ENCODE measurements around the gene BCAP31.

BCAP31 gene

GRCh38 chrX:153673428-153674218 lies 50.6 kb downstream of the BCAP31 start, which contains the start of gene PNCK:
Gene PNCK (minus strand): TSS chrX:153673813. CDS start chrX:153673076, 737 bp downstream.
- no peak for DNase-seq (ENCODE audit: low spot score)

DNA sequence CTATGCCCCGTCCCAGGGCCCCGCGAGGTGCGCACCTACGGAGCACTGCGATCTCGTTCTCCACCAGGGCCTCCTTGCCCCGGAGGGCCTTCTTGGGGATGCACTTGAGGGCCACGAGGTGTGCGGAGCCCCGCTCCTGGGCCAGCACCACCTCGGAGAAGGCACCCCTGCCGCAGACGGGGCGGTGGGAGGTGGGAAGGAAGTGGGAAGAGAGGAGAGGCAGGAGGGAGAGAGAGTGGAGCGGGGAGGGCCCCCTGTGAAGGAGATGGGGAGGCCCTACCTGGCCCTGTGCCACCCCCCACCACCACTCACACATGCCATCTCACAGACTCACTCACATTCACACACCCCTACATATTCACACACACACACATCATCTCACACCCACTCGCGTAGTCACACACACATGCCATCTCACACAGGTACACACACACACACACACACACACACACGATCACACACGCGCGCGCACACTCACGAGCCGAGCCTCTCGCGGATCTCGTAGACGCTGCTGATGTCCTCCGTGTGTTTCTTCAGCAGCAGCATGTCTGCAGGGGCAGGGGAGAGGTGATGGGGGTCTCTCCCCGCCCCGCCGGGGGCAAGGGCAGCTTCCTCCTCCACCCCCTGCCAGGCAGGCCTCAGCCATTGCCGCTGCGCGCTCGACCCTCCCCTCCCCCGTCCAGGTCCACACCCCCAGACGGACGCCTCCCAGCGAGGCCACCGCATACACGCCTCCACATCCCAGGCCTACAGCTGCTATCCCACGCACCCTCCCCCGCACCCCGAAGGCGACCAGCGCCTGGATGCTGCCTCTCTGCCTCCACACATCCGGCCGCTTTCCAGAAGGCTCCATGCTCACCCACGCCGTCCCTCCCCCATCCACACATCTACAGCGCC lies 51.4 kb downstream of the BCAP31 start:
- no peak for DNase-seq (ENCODE audit: low spot score)

- no peak for DNase-seq (ENCODE audit: low spot score)
Measured at GRCh38 chrX:153671589-153672530, 52.3 kb downstream of the BCAP31 start.

DNA sequence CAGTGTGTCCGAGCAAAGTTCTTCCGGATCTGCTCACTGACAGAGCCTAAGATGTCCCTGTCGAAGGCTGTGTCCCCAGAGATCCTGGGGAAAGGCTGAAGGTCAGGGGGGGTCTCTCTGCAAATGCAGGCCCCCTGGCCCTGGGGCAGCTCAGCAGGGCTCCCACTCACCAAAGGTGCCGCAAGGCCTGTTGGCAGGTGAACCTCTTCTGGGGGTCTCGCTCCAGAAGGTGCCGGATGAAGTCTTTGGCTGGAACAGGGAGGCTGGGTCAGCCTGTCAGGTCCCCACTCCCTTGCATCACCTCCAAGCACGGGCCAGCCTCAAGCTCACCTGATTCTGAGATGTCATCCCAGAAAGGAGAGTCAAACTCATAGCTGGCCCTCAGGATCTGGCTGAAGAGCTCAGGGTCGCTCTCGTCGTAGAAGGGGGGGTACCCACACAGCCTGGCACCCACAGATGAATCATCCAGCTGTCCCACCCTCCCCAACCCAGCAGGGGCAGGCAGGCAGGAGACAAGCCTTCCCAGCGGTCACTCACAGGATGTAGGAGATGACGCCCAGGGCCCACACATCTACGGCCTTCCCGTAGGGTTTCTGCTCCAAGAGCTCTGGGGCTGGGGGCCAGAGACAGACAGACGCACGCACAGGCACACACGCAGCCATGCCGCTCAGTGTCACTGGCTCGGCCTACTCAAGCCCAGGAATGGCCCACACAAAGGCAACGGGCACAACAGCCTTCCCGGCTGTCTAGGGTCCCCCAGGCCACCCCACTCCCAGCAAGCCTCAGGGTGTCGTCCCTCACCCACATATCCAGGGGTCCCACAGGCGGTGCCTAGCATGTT lies 53.2 kb downstream of the BCAP31 start:
- no peak for DNase-seq (ENCODE audit: low spot score)

- no peak for DNase-seq (ENCODE audit: low spot score)
Measured at GRCh38 chrX:153669901-153670731, 54.1 kb downstream of the BCAP31 start.

DNA sequence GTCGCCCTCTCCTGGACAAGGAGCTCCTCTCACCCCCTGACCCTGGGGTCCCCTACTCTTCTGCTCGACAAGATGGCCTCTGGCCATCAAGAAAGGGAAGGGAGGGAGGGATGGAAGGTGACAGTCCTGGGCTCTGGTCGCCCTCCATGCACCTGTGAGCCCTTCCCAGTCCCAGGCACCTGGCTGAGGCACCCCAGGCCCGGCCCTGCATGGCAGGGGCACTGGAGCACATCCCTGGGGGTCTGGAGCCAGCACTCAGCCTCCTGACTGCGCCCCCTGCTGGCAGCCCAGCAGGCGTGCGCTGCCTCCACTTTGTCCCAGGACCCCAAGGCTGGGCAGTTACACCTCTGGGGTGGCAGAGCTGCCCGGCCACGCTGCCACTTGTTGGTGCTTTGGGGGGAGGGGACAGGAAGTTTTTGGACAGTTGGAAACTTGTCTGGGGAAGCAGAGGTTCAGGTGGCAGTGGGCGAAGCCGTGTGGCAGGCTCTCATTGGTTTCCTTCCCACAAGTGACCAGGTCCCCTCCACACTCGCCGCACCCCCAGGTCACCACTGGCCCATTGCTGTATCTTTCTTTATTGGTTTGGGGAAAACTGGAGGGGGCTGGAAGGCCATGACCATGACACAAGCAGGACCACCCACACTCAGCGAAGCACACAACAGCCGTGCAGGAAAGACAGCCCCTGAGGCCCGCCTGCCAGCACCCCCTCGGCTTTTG lies 54.9 kb downstream of the BCAP31 start:
- no peak for DNase-seq (ENCODE audit: low spot score)

GRCh38 chrX:153668423-153669173 lies 55.6 kb downstream of the BCAP31 start:
- no peak for DNase-seq (ENCODE audit: low spot score)

- peak; percentile 85 for DNase-seq (ENCODE audit: low spot score)
Measured at GRCh38 chrX:153667956-153668396, 56.2 kb downstream of the BCAP31 start.

DNA sequence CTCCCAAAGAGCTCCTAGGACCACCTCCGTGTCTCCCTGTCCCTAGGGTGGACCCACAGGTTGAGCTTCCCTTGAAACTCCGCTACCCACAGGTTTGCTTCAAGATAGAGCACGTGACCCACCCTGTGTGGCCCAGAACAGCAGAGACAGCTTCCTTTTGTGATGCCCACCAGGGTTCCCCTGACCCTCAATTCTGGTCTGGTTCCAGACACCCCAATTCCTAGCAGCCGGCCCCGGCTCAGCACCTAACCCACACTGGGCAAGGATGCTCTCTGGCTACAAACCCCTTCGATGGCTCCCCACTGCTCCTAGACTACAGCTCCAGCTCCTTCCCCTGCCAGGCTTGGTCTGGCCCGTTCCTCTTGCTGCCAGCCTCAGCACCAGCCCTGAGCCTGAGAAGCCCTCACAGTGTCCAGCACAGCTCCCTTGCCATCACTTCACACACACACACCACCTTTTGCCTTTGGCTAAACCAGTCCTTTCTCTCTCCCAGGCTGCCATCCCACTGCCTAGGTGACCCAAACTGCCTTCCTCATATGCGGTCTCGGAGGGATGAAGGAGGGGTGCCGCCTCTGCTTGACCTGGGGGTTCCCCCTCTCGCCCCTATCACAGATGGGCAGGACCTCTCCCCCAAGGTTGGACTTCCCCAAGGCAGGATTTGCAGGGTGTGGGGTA lies 56.8 kb downstream of the BCAP31 start:
- no peak for DNase-seq (ENCODE audit: low spot score)

DNA sequence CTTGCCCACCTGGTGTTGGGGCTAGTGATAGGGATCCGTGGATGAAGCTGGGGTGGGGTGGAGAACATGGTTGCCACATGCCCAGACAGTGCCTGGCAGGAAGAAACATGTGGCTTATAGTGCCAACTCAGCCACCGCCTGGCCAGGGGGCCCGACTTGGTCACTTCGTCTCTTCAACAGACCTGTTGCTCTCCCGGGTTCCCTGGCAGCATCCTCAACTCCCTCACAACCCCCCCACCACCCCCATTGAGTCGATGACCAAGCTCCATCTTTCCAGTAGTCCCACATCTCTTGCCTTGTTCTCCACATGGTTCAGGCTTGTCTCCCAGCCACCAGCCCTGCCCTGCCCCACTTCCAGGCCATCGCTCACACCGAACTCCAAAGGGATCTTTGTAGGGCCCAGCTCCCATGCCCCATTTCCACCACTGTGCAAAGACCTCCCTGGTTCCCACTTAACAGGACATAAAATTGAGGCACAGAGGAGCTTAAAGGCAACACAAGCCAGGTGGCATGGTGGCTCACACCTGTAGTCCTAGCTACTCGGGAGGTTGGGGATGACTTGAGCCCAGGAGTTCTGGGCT lies 58.4 kb downstream of the BCAP31 start:
- no peak for DNase-seq (ENCODE audit: low spot score)

DNA sequence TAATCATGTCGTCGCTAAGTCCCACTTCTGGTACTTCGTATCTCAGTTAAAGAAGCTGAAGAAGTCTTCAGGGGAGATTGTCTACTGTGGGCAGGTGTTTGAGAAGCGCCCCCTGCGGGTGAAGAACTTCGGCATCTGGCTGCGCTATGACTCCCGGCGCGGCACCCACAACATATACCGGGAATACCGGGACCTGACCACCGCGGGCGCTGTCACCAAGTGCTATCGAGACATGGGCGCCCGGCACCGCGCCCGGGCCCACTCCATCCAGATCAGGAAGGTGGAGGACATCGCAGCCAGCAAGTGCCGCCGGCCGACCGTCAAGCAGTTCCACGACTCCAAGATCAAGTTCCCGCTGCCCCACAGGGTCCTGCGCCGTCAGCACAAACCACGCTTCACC lies 61.9 kb downstream of the BCAP31 start:
- DNase-seq (ENCODE audit: low spot score), result no peak

- no peak for DNase-seq (ENCODE audit: low spot score)
Measured at GRCh38 chrX:153659268-153659667, 64.9 kb downstream of the BCAP31 start.

DNA sequence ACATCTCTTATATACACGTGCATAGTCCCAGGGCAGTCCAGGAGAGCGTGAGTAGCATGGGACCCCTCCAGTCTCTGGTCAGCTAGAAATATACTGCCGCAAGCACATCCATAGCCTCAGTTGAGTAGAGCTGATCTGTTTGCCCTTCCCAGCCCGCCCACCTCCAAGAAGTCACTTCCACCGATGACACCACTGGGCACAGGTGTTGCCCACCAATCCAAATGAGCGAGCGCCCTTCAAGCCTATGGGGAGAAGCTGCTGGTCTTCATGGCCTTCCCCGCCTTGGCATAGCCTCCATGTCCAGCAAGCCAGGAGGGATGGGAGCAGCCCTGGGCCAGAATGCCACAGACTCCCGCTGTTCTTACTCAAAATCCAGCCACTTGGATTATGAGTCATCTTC lies 67.0 kb downstream of the BCAP31 start:
- DNase-seq (ENCODE audit: low spot score), result no peak

- no peak for DNase-seq (ENCODE audit: low spot score)
Measured at GRCh38 chrX:153653556-153653955, 70.6 kb downstream of the BCAP31 start.

DNA sequence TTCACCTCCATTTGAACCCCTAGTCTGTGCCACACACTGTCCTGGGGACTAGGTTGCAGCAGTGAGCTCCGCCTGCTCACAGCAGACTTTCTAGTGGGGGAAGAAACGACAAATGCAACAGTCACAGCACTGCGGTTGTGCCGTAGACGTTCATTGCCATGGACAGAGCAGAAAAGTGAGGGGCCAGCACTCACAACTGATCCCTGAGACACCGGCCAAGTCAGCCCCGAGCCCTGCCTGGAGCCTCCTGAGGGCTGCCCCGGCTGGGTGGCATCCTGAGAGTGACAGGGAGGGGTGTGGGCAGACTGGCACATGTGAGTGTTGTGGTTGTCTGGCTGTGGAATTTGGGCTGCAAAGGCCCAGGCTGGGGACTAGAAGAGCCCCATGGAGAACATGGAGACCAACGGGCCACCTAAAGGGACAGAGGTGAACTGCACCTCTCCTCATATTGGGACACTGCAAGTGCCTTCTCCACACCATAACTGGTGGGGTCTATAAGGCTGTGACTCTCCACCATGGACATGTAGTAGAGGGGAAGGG lies 72.6 kb downstream of the BCAP31 start:
- no peak for DNase-seq (ENCODE audit: low spot score)

DNA sequence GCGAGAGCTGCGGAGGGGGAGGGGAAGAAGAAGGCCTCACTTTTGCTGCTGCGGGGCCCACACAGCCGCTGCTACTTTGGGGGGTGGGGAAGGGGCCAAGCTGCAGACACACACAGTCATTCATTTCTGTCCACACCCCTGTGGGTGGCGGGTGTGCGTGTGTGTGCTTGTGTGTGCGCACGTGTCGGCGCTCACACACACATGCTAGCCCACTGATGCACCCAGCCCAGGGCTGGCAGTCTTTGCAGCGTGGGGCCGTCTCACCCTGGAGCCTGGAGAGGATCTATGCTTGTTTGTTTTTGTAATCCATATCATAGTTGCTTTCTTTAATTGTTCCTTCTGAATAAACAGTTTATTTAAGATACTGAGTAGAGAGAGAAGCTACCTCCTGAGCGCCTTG lies 73.2 kb downstream of the BCAP31 start:
- DNase-seq (ENCODE audit: low spot score), result no peak
